ENCODE data around the gene CIBAR2. TPM values are rescaled to one million over a fixed set of nuclear protein-coding genes. Genes with fewer than 3 reads are reported as not detected.

The CIBAR2 gene
- total and polyA plus RNA-seq, 7 donors: not detected

DNA sequence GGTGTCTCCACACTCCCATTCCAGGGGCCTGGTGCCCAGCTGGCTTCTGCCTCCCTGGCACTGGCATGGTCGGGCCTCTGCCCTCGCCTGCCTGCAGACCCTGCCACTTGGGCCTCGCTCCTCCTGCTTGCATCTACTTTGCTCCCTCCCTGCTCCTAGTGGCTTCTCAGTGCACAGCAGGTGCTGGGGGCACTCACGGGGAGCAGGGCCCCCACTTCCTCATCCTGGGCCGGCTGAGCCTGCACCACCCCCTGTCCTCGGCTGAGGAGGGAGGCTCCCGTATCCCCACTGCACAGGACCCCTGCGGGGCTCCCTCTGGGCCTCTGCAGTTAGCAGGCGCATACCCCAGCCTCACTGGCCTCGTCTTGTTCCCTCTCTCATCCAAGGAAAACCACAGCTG, 35.2 kb downstream of the CIBAR2 start:
- no peak overlapping the region for H3K4me3 ChIP-seq
- H3K4me1 ChIP-seq: no peaks in the 10 kb centered on the region
- WGBS, 2 donors: 70 to 90% methylated on average over 10 of the region's 10 CpGs
- intact Hi-C loops (cut with DNase I): no loop called here
- H3K36me3 ChIP-seq: peaks cover 0 to 94% (median 39%) of the 10 kb centered on the region in 4 donors
- no peaks in the 10 kb centered on the region for H3K9me3 ChIP-seq
- no peaks in the 10 kb centered on the region for H3K27me3 ChIP-seq
- TF ChIP-seq EP300 (IDR thresholded peaks at IDR 0.05) (no peak), POLR2AphosphoS5 (IDR thresholded peaks at IDR 0.05) (no peak), POLR2A (IDR thresholded peaks at IDR 0.05) (no peak)
- TF ChIP-seq, protein P1, sequence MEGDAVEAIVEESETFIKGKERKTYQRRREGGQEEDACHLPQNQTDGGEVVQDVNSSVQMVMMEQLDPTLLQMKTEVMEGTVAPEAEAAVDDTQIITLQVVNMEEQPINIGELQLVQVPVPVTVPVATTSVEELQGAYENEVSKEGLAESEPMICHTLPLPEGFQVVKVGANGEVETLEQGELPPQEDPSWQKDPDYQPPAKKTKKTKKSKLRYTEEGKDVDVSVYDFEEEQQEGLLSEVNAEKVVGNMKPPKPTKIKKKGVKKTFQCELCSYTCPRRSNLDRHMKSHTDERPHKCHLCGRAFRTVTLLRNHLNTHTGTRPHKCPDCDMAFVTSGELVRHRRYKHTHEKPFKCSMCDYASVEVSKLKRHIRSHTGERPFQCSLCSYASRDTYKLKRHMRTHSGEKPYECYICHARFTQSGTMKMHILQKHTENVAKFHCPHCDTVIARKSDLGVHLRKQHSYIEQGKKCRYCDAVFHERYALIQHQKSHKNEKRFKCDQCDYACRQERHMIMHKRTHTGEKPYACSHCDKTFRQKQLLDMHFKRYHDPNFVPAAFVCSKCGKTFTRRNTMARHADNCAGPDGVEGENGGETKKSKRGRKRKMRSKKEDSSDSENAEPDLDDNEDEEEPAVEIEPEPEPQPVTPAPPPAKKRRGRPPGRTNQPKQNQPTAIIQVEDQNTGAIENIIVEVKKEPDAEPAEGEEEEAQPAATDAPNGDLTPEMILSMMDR (IDR thresholded peaks at IDR 0.05): no peak
- H3K27ac ChIP-seq: no peak overlapping the region
- DNase-seq: no peak

DNA sequence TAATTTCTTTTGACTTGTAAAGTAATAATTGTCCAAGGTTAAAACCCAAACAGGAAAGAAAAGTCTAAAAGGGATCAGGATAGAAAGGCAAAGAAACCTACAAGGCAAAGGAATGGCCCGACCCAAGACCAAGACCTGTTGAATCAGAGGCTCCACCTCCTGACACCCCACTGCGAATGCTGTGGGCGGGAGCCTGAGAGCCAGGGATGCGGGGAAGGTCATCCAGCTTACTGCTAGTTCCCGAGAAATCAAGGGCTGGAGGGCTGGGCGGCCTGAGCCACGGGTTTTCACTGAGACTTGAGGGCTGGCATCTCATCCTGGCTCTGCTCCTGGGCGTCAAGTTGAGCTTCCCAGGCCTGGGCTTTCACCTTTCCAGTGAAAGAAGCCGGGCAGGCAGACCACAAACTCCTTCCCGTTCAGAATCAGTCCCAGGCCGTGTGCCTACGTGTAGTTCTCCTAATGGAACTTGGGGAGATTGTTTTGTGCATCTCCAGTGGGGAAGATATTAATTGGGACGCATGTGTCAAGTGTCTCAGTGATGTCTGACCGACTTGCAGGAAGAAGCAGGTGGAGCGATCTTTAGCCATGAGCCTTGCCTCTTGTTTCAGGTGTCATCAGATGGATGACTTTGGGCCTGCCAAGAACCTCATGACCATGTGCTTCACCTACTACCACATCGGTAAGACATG, 36.9 kb downstream of the CIBAR2 start:
- no peak overlapping the region for H3K4me3 ChIP-seq
- H3K27me3 ChIP-seq: no peaks in the 10 kb centered on the region
- 92% methylated on average over 16 of the region's 16 CpGs for WGBS, 2 donors
- no peaks in the 10 kb centered on the region for H3K4me1 ChIP-seq
- no peaks in the 10 kb centered on the region for H3K9me3 ChIP-seq
- TF ChIP-seq EP300 (IDR thresholded peaks at IDR 0.05) (no peak), POLR2A (IDR thresholded peaks at IDR 0.05) (no peak), POLR2AphosphoS5 (IDR thresholded peaks at IDR 0.05) (no peak)
- TF ChIP-seq, protein P1 (IDR thresholded peaks at IDR 0.05): no peak
- H3K36me3 ChIP-seq: peaks cover 0 to 93% (median 37%) of the 10 kb centered on the region in 4 donors
- no peak for DNase-seq
- intact Hi-C loops (cut with DNase I): no loop called here
- H3K27ac ChIP-seq: no peak overlapping the region

DNA sequence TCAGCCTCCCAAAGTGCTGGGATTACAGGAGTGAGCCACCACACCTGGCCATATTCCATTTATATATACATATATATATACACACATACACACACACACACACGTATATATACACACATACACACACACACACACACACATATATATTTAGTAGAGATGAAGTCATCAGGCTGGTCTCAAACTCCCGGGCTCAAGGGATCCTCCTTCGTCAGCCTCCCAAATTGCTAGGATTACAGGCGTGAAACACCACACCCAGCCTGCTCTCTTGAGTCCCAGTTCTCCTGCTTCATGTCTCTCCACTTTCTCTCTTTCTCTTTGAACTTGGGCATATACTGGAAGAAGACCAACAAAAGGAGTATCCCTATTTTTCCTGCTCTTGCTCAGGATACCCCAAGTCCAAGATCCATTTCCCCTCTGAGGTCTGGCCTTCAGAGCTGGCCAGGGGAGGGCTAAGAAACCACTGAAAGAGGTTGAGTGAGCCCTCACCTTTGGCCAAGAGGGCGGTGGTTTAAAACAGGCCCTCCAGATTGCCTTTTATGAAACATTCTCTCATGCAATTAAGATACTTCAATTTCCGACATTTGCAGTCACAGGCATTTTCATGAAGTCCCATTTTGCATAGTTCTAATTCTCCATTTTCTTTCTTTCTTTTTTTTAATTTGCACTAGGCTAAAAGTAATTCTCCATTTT, 37.9 kb downstream of the CIBAR2 start:
- no peaks in the 10 kb centered on the region for H3K9me3 ChIP-seq
- H3K4me1 ChIP-seq: no peaks in the 10 kb centered on the region
- no peak overlapping the region for H3K27ac ChIP-seq
- TF ChIP-seq, protein P1 (IDR thresholded peaks at IDR 0.05): no peak
- TF ChIP-seq POLR2A (IDR thresholded peaks at IDR 0.05): no peak
- TF ChIP-seq POLR2AphosphoS5 (IDR thresholded peaks at IDR 0.05): no peak
- TF ChIP-seq EP300 (IDR thresholded peaks at IDR 0.05): no peak
- no peak for DNase-seq
- no peaks in the 10 kb centered on the region for H3K27me3 ChIP-seq
- H3K36me3 ChIP-seq: peaks cover 0 to 93% (median 39%) of the 10 kb centered on the region in 4 donors
- 54 to 83% methylated on average over 6 of the region's 6 CpGs for WGBS, 2 donors
- intact Hi-C loops (cut with DNase I): no loop called here
- no peak overlapping the region for H3K4me3 ChIP-seq

DNA sequence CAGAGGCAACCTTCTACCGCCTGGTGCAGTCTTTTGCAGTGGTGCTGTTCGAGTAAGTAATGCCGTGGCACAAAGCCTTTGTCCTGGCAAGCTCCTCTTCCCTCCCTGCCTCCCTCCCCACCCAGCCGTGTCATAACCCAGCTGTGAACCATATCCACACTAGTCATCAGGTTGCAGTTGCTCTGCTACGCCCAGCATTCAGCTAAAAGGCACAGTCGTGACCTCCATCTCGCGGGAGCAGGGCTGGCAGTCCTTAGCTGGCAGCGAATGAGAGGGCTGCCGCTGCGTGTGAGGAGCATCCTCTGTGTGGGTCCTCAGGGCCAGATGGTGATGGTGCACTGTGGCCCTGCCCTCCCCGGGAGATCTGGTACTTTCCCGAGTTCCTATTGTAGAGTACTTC, 39.3 kb downstream of the CIBAR2 start:
- Histone ChIP-seq H3K4me1 (no peaks in the 10 kb centered on the region), H3K27ac (peak overlapping the region in 2 of 4 donors; percentile 14 to 23), H3K4me3 (no peak overlapping the region), H3K36me3 (peaks cover 0 to 93% (median 36%) of the 10 kb centered on the region in 4 donors), H3K9me3 (no peaks in the 10 kb centered on the region), H3K27me3 (no peaks in the 10 kb centered on the region)
- TF ChIP-seq POLR2A (IDR thresholded peaks at IDR 0.05): no peak
- TF ChIP-seq, protein P1 (IDR thresholded peaks at IDR 0.05): no peak
- peak in 1 of 4 donors; percentile 15 for TF ChIP-seq POLR2AphosphoS5 (IDR thresholded peaks at IDR 0.05)
- DNase-seq: peak; percentile 83
- intact Hi-C loops (cut with DNase I): loop anchor here (1.0 kb wide), 1 partner anchor 9 kb away; no protein-coding TSS in a partner anchor
- 86 to 88% methylated on average over 13 of the region's 13 CpGs for WGBS, 2 donors

Measured in sigmoid colon (tissue), 7 donors.